Head of caudate nucleus (tissue), 42 donors: ENCODE results near the gene CAPN5.
A peak's percentile ranks its signal among the peaks of the same experiment; 100 is the strongest.

Experiments
- DNase-seq, 42 donors: peaks; one replicate each; pipeline versions ENCODE4 v3.0.0 to v3.0.0-alpha.2; 2020 to 2021; ENCODE audit warnings: mixed read lengths in 7 of 42
- intact Hi-C: fragments of 100-400 bp; cut with DNase I; formaldehyde crosslinking; loops from one replicate; pipeline ENCODE4 v1.15.0; 2022

CAPN5 gene

DNA sequence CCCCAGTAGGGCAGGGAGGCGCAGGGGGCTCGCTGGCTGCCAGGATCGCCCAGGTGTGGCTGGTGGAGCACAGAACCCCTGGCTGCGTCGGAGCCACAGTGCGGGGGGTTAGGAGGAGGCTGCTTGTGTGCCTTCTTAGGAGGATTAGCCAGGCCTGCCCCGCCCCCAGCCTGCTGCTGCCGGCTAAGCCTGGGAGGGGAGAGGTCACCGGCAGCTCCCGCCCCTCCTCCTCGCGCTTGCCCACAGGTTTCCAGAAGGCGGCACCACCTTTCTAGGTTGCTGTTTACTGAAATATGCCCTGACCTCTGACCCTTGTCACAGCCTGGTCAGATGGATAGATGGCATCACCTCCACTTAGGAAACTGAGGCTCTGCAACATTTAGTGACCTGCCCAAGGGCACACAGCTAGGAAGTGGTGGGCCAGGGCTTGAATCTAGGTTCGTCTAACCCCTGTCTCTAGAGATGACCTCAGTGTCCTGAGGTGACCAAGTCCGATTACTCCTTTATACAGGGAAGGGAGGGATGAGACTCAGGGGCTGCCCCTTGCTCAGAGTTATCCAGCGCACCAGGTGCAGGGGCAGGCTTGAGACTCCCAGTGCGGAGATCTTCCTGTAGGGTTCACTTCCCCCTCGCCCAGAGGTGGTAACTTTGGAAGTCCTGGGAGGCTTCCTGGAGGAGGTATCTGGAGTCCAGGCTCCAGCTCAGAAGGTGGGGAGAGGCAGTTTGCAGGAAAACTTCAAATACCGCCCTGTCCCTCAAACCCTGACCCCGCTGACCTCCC, 105.3 kb downstream of the CAPN5 start:
- DNase-seq, result no peak
- intact Hi-C loops, result no loop called here

DNA sequence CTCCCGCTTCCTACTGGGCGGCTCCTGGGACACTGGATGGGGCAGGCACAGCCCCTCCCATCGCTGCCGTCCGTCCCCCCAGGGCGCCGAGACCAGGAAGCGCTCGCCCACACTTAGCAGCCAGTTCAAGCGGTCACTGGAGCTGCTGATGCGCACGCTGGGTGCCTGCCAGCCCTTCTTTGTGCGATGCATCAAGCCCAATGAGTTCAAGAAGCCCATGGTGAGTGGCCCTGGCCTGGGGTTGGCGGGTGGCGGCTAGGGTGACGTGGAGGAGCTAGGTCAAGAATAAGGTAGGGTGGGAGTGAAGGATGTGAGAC, 105.9 kb downstream of the CAPN5 start:
- intact Hi-C loops, result no loop called here
- DNase-seq, result no peak

DNA sequence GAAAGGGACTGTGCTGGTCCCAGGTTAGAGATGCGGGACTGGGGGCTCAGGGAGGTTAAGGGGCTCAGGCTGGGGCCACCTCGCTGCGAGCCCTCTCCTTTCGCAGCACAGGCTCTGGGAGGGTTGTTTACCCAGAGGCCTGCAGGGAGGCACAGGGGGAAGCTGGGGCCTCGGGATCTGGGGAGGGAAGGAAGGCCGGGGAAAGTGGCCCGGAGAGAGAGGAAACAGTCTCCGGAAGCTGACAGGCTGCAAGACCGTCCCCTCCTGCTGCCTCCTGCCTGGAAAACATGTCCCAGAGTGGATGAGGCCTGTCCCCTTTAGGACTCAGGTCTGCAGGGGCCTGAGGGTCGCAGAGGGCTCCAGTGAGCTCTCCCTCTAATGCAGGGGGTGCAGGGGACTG, 106.7 kb downstream of the CAPN5 start:
- no peak for DNase-seq
- intact Hi-C loops, result no loop called here

DNA sequence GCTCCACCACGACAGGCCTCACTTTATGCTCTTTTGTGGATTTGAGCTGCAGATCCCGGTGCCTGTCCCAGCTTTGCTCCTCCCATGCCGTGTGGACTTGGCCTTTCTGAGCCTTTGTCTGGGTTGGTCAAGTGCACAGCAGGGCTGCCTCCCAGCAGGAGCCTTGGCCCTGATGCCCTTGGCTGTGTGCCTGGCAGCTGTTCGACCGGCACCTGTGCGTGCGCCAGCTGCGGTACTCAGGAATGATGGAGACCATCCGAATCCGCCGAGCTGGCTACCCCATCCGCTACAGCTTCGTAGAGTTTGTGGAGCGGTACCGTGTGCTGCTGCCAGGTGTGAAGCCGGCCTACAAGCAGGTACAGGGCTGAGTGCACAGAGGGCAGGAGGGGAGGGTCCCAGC, 107.8 kb downstream of the CAPN5 start:
- intact Hi-C loops, result no loop called here
- DNase-seq, result no peak

DNA sequence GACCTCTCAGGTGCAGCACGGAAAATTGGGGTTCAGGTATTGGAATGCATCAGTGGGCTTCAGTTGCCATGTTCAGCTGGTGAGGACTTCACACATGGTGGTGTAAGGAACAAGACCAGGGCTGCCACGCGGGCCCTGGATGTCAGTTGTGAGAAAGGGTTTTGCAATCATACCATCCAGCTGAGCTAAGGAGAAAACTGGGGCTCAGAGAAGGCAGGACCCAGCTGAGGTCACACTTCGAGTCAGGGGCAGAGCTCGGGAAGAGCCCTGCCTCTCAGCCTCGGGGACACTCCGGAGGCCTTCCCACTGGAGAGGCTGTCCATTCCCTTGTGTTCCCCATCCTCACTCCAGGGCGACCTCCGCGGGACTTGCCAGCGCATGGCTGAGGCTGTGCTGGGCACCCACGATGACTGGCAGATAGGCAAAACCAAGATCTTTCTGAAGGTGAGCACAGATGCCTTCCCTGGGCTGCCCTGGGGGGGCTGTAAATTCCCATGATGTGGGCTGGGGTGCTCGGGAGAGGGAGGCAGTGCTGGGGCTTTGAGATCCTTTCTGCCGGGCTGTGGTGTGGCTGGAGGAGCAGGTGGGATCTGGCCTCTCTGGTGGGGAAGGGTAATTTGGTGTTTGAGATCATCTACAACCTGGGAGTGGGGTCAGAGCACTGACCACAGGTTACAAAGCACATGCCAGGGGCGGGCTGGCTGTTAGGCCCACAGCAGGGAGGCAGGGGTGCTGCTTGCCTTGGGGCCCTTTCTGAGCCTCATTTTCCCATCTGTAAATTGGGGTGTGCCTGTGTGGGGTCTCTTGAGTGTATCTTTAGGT, 108.5 kb downstream of the CAPN5 start:
- intact Hi-C loops, result no loop called here
- DNase-seq, result peak in 21 of 42 donors; percentile 11 to 57 (median 29)
